Activated T-helper 1 cell treated with anti-CD3 and anti-CD28 coated beads, Interleukin-12 subunit alpha, Interleukin-12 subunit beta, Interleukin-2, Interleukin-4 antibody, amounts not matched to agents 30 ng/mL and 10 ng/mL and 1 ng/mL, durations not matched to agents 14 hours and 24 hours and 36 hours (primary cell): ENCODE data around the gene NEK8. TPM values are rescaled to one million over a fixed set of nuclear protein-coding genes. Genes with fewer than 3 reads are reported as not detected.
"Not testable (repeated sequence)": the region's sequence is repeated elsewhere in the genome, so short reads cannot be mapped to it uniquely, and the experiment has no call there.

Experiments used
- DNase-seq: peaks from one replicate; pipeline ENCODE4 v3.0.0; 2021; ENCODE audit warnings: low spot score
- H3K27ac Mint-ChIP-seq: one replicate; pipeline ENCODE4 v1.8.0; 2021; ENCODE audit warnings: mild to moderate bottlenecking, mixed read lengths
- H3K27me3 Mint-ChIP-seq: one replicate; pipeline ENCODE4 v1.8.0; 2022; ENCODE audit warnings: mild to moderate bottlenecking, moderate library complexity, mixed read lengths; ENCODE audit not compliant: insufficient read depth
- H3K36me3 Mint-ChIP-seq: one replicate; pipeline ENCODE4 v1.8.0; 2021; ENCODE audit warnings: low read depth, mixed read lengths
- H3K4me1 Mint-ChIP-seq: one replicate; pipeline ENCODE4 v1.8.0; 2021; ENCODE audit warnings: low read depth, mixed read lengths
- H3K4me3 Mint-ChIP-seq: one replicate; pipeline ENCODE4 v1.8.0; 2021; ENCODE audit warnings: mild to moderate bottlenecking, moderate library complexity, mixed read lengths
- H3K9me3 Mint-ChIP-seq: one replicate; pipeline ENCODE4 v1.8.0; 2021; ENCODE audit warnings: mixed read lengths
- intact Hi-C: fragments of 100-400 bp; cut with micrococcal nuclease; formaldehyde crosslinking; loops from one replicate; pipeline ENCODE4 v1.15.1; 2024
- total RNA-seq: library from RNA; stranded (reverse); gene quantifications from 2 replicates; pipeline ENCODE4 v1.2.3, GENCODE V29; 2022

Gene NEK8
- total RNA-seq, 1 donor from 2014 or later, result 5.2 TPM

GRCh38 chr17:28723836-28724499, 4.6 kb upstream of the NEK8 start:
- H3K27me3 Mint-ChIP-seq, H3K9me3 Mint-ChIP-seq, intact Hi-C loops, DNase-seq: not testable (repeated sequence)
- Mint-ChIP-seq H3K4me3 (peak overlapping the region; percentile 89), H3K4me1 (peaks cover 72% of the 10 kb centered on the region), H3K27ac (peak overlapping the region; percentile 86), H3K36me3 (peaks cover 53% of the 10 kb centered on the region)

- Mint-ChIP-seq H3K36me3 (peaks cover 51% of the 10 kb centered on the region), H3K27ac (peak overlapping the region; percentile 86), H3K4me1 (peaks cover 71% of the 10 kb centered on the region), H3K9me3 (no peaks in the 10 kb centered on the region), H3K27me3 (no peaks in the 10 kb centered on the region), H3K4me3 (peak overlapping the region; percentile 89)
- intact Hi-C loops, result loop anchor here (5.0 kb wide), 2 partner anchors 413 to 568 kb away; partner anchors contain the start of gene NUFIP2
- no peak for DNase-seq
These were observed 4.0 kb upstream of the NEK8 start for GRCh38 chr17:28724500-28725165.

GRCh38 chr17:28725166-28725659, 3.4 kb upstream of the NEK8 start:
- H3K9me3 Mint-ChIP-seq, result no peaks in the 10 kb centered on the region
- H3K4me3 Mint-ChIP-seq, result peak overlapping the region; percentile 89
- H3K27ac Mint-ChIP-seq, result peak overlapping the region; percentile 86
- peaks cover 46% of the 10 kb centered on the region for H3K36me3 Mint-ChIP-seq
- no peaks in the 10 kb centered on the region for H3K27me3 Mint-ChIP-seq
- intact Hi-C loops, result loop anchor here (5.0 kb wide), 2 partner anchors 412 to 567 kb away; partner anchors contain the start of gene NUFIP2
- no peak for DNase-seq
- H3K4me1 Mint-ChIP-seq, result peaks cover 75% of the 10 kb centered on the region

GRCh38 chr17:28725660-28726225, 2.8 kb upstream of the NEK8 start:
- Mint-ChIP-seq H3K4me3 (peak overlapping the region; percentile 89), H3K27me3 (no peaks in the 10 kb centered on the region), H3K4me1 (peaks cover 71% of the 10 kb centered on the region), H3K36me3 (peaks cover 41% of the 10 kb centered on the region), H3K27ac (peak overlapping the region; percentile 86), H3K9me3 (no peaks in the 10 kb centered on the region)
- DNase-seq, result no peak
- intact Hi-C loops, result loop anchor here (1.0 to 5.0 kb wide), 4 partner anchors 14 to 567 kb away; partner anchors contain the start of genes NUFIP2 and PROCA1

GRCh38 chr17:28726226-28726626, 2.4 kb upstream of the NEK8 start, which contains the start of gene TLCD1:
TSS of gene TLCD1 (minus strand) at chr17:28726233. CDS start at chr17:28726097, 136 bp downstream.
- Mint-ChIP-seq H3K4me1 (peaks cover 70% of the 10 kb centered on the region), H3K36me3 (peaks cover 36% of the 10 kb centered on the region), H3K27ac (peak within 1 kb of the TSS; percentile 98), H3K9me3 (no peaks in the 10 kb centered on the region), H3K4me3 (peak within 1 kb of the TSS; percentile 97), H3K27me3 (no peaks in the 10 kb centered on the region)
- intact Hi-C loops, result loop anchor here (1.0 to 5.0 kb wide), 4 partner anchors 15 to 566 kb away; partner anchors contain the start of genes NUFIP2 and PROCA1
- DNase-seq, result peak; percentile 73

GRCh38 chr17:28726627-28727491, 1.7 kb upstream of the NEK8 start:
- H3K9me3 Mint-ChIP-seq, result no peaks in the 10 kb centered on the region
- H3K27me3 Mint-ChIP-seq, result no peaks in the 10 kb centered on the region
- H3K4me3 Mint-ChIP-seq, result peak overlapping the region; percentile 97

GRCh38 chr17:28729950-28730330, 1.4 kb downstream of the NEK8 start:
- H3K9me3 Mint-ChIP-seq, result no peaks in the 10 kb centered on the region
- H3K36me3 Mint-ChIP-seq, result peaks cover 8% of the 10 kb centered on the region
- intact Hi-C loops, result loop anchor here (1.0 to 5.0 kb wide), 4 partner anchors 8 to 562 kb away; partner anchors contain the start of genes FAM222B and NUFIP2
- peaks cover 48% of the 10 kb centered on the region for H3K4me1 Mint-ChIP-seq
- no peak overlapping the region for H3K4me3 Mint-ChIP-seq
- H3K27ac Mint-ChIP-seq, result no peak overlapping the region
- no peaks in the 10 kb centered on the region for H3K27me3 Mint-ChIP-seq
- DNase-seq, result no peak

More at GRCh38 chr17:28726627-28727491, 1.7 kb upstream of the NEK8 start:
- peak; percentile 91 for DNase-seq
- intact Hi-C loops, result loop anchor here (1.0 to 5.0 kb wide), 10 partner anchors 16 to 565 kb away; partner anchors contain the start of genes DHRS13, NUFIP2 and PROCA1
- Mint-ChIP-seq H3K4me1 (peaks cover 65% of the 10 kb centered on the region), H3K27ac (peak overlapping the region; percentile 98), H3K36me3 (peaks cover 32% of the 10 kb centered on the region)

- H3K36me3 Mint-ChIP-seq, result peaks cover 5% of the 10 kb centered on the region
- H3K27me3 Mint-ChIP-seq, result no peaks in the 10 kb centered on the region
- peaks cover 38% of the 10 kb centered on the region for H3K4me1 Mint-ChIP-seq
- H3K9me3 Mint-ChIP-seq, result no peaks in the 10 kb centered on the region
- intact Hi-C loops, result no loop called here
- H3K4me3 Mint-ChIP-seq, result no peak overlapping the region
- DNase-seq, result no peak
- H3K27ac Mint-ChIP-seq, result no peak overlapping the region
These were observed 4.8 kb downstream of the NEK8 start for GRCh38 chr17:28733346-28733745.

GRCh38 chr17:28734712-28735241, 6.2 kb downstream of the NEK8 start:
- H3K27ac Mint-ChIP-seq, result no peak overlapping the region
- peaks cover 42% of the 10 kb centered on the region for H3K4me1 Mint-ChIP-seq
- no peaks in the 10 kb centered on the region for H3K27me3 Mint-ChIP-seq
- no peak overlapping the region for H3K4me3 Mint-ChIP-seq
- H3K36me3 Mint-ChIP-seq, result peaks cover 12% of the 10 kb centered on the region
- DNase-seq, result no peak
- intact Hi-C loops, result no loop called here
- H3K9me3 Mint-ChIP-seq, result no peaks in the 10 kb centered on the region

- Mint-ChIP-seq H3K36me3 (peaks cover 13% of the 10 kb centered on the region), H3K9me3 (no peaks in the 10 kb centered on the region), H3K4me1 (peaks cover 40% of the 10 kb centered on the region), H3K27me3 (no peaks in the 10 kb centered on the region), H3K27ac (no peak overlapping the region), H3K4me3 (no peak overlapping the region)
- DNase-seq, result no peak
- intact Hi-C loops, result no loop called here
These were observed 6.7 kb downstream of the NEK8 start for GRCh38 chr17:28735242-28735722.

- not testable (repeated sequence) for DNase-seq
- peak overlapping the region; percentile 43 for H3K27ac Mint-ChIP-seq
These were observed 7.6 kb downstream of the NEK8 start for GRCh38 chr17:28735913-28736769.

More at GRCh38 chr17:28735913-28736769, 7.6 kb downstream of the NEK8 start:
- peak overlapping the region; percentile 39 for H3K4me3 Mint-ChIP-seq
- peaks cover 14% of the 10 kb centered on the region for H3K36me3 Mint-ChIP-seq
- intact Hi-C loops, H3K9me3 Mint-ChIP-seq, H3K27me3 Mint-ChIP-seq: not testable (repeated sequence)
- H3K4me1 Mint-ChIP-seq, result peaks cover 40% of the 10 kb centered on the region
